Tibial nerve (tissue), 4 donors: ENCODE data around the gene ANKAR.

Experiments
- EP300 ChIP-seq, 2 donors: sonication (generic); formaldehyde crosslinking; IDR thresholded peaks; one replicate each; pipeline ENCODE4 v1.6.1; 2017; ENCODE audit warnings: antibody characterized with exemption in 2 of 2, mild to moderate bottlenecking in 1 of 2
- POLR2A ChIP-seq, 2 donors: fragments of 450-650 bp; IDR thresholded peaks; one replicate each; pipeline ENCODE4 v1.6.1; 2017; ENCODE audit warnings: antibody characterized with exemption in 2 of 2, mild to moderate bottlenecking in 2 of 2, moderate library complexity in 2 of 2
- TF ChIP-seq, protein P1 (sequence below), 5 experiments: fragments of 200-600 bp in 3 of 5; fragments of 450-650 bp in 2 of 5; sonication (generic) in 3 of 5; IDR thresholded peaks; one replicate each; pipeline ENCODE4 v1.5.1; 2016 to 2019; ENCODE audit warnings: antibody characterized with exemption in 5 of 5, mild to moderate bottlenecking in 3 of 5, moderate library complexity in 2 of 5

DNA sequence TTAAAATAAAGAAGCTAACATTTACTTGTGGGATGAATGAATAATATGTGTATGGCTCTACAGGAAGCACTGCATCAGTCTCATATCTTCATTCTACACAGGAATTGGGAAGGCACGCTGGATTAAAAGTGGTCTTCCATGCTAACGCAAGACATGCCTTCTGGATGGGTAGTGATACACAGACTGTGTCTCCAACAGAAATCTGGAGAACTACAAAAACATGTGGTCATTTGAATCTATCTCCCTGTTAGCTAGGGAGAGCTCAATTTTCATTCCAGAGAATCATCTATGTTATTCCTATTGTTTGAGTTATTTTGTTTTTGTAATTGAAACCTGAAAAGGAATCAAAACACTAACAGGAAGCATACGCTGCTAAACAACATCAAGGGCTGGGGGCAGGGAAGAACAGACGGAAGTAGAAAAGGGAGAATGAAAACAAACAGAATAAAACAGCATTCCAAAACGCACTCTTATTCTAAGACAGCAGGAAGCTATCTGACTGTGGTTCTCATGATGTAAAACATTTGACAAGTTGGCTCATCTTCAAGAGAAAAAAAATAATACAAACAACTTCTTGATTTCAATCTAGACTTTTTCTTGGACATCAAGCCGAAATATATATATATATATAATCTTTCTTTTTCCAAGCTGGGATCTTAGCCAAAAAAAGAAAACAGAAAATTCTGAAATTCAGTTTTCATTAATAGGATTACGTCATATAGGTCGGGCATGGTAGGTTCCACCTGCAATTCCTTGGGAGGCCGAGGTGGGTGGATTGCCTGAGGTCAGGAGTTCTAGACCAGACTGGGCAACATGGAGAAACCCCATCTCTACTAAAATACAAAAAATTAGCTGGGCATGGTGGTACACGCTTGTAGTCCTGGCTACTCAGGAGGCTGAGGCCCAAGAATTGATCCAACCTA is 44.7 kb upstream of the ANKAR start:
- TF ChIP-seq, protein P1, sequence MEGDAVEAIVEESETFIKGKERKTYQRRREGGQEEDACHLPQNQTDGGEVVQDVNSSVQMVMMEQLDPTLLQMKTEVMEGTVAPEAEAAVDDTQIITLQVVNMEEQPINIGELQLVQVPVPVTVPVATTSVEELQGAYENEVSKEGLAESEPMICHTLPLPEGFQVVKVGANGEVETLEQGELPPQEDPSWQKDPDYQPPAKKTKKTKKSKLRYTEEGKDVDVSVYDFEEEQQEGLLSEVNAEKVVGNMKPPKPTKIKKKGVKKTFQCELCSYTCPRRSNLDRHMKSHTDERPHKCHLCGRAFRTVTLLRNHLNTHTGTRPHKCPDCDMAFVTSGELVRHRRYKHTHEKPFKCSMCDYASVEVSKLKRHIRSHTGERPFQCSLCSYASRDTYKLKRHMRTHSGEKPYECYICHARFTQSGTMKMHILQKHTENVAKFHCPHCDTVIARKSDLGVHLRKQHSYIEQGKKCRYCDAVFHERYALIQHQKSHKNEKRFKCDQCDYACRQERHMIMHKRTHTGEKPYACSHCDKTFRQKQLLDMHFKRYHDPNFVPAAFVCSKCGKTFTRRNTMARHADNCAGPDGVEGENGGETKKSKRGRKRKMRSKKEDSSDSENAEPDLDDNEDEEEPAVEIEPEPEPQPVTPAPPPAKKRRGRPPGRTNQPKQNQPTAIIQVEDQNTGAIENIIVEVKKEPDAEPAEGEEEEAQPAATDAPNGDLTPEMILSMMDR (IDR thresholded peaks at IDR 0.05) = no peak
- TF ChIP-seq POLR2A (IDR thresholded peaks at IDR 0.05) = no peak
- no peak for TF ChIP-seq EP300 (IDR thresholded peaks at IDR 0.05)
